ENCODE data around the gene DAPP1. TPM values are rescaled to one million over a fixed set of nuclear protein-coding genes. Genes with fewer than 3 reads are reported as not detected.

DAPP1 gene
- total RNA-seq, 1 experiment from 2014 or later: not detected

GRCh38 chr4:99853999-99854398, 37.4 kb downstream of the DAPP1 start:
- TF ChIP-seq CTCF (IDR thresholded peaks at IDR 0.05; ENCODE audit: insufficient read depth in 1 of 2, low read depth in 1 of 2, low read length in 1 of 2, severe bottlenecking in 1 of 2, unreplicated experiment in 1 of 2): no peak
- Mint-ChIP-seq H3K27me3 (ENCODE audit: insufficient read depth, unreplicated experiment) (peaks cover 15% of the 10 kb centered on the region), H3K4me1 (ENCODE audit: low read depth, unreplicated experiment) (no peaks in the 10 kb centered on the region), H3K27ac (ENCODE audit: unreplicated experiment) (no peak overlapping the region), H3K9me3 (ENCODE audit: unreplicated experiment) (no peaks in the 10 kb centered on the region), H3K4me3 (ENCODE audit: unreplicated experiment) (no peak overlapping the region), H3K36me3 (ENCODE audit: insufficient read depth, unreplicated experiment) (no peaks in the 10 kb centered on the region)
- Histone ChIP-seq H3K9me3 (no peaks in the 10 kb centered on the region), H3K27me3 (replicated peaks; ENCODE audit: control insufficient read depth, insufficient read depth, low read length) (peaks cover 1% of the 10 kb centered on the region; the same call in 1 of the 2 replicates), H3K36me3 (ENCODE audit: control insufficient read depth, insufficient read depth, low read length) (no peaks in the 10 kb centered on the region), H3K4me3 (ENCODE audit: low read depth, low read length) (no peak overlapping the region), H3K4me1 (no peaks in the 10 kb centered on the region)
- intact Hi-C loops (cut with micrococcal nuclease; ENCODE audit: unreplicated experiment): no loop called here
- CTCF ChIA-PET: no interaction called here
- BruUV-seq (replicated peaks): no TSS peak
- POLR2A ChIA-PET: no interaction called here
- no peak for DNase-seq

- no peaks in the 10 kb centered on the region for H3K36me3 Mint-ChIP-seq (ENCODE audit: insufficient read depth, unreplicated experiment)
- H3K27me3 ChIP-seq (replicated peaks; ENCODE audit: control insufficient read depth, insufficient read depth, low read length): peaks cover 1% of the 10 kb centered on the region; the same call in 1 of the 2 replicates
- no peak overlapping the region for H3K4me3 Mint-ChIP-seq (ENCODE audit: unreplicated experiment)
- no peak overlapping the region for H3K4me3 ChIP-seq (ENCODE audit: low read depth, low read length)
- H3K36me3 ChIP-seq (ENCODE audit: control insufficient read depth, insufficient read depth, low read length): no peaks in the 10 kb centered on the region
- POLR2A ChIA-PET: no interaction called here
- no peaks in the 10 kb centered on the region for H3K9me3 Mint-ChIP-seq (ENCODE audit: unreplicated experiment)
- BruUV-seq (replicated peaks): no TSS peak
- CTCF ChIA-PET: no interaction called here
- H3K4me1 Mint-ChIP-seq (ENCODE audit: low read depth, unreplicated experiment): no peaks in the 10 kb centered on the region
- H3K4me1 ChIP-seq: no peaks in the 10 kb centered on the region
- no peak for TF ChIP-seq CTCF (IDR thresholded peaks at IDR 0.05; ENCODE audit: insufficient read depth in 1 of 2, low read depth in 1 of 2, low read length in 1 of 2, severe bottlenecking in 1 of 2, unreplicated experiment in 1 of 2)
- H3K27me3 Mint-ChIP-seq (ENCODE audit: insufficient read depth, unreplicated experiment): peaks cover 19% of the 10 kb centered on the region
- H3K9me3 ChIP-seq: no peaks in the 10 kb centered on the region
- no peak for DNase-seq
- no peak overlapping the region for H3K27ac Mint-ChIP-seq (ENCODE audit: unreplicated experiment)
- intact Hi-C loops (cut with micrococcal nuclease; ENCODE audit: unreplicated experiment): no loop called here
These were observed 39.1 kb downstream of the DAPP1 start for GRCh38 chr4:99855678-99856077.

GRCh38 chr4:99856166-99856565, 39.5 kb downstream of the DAPP1 start:
- peaks cover 1% of the 10 kb centered on the region; the same call in 1 of the 2 replicates for H3K27me3 ChIP-seq (replicated peaks; ENCODE audit: control insufficient read depth, insufficient read depth, low read length)
- no peaks in the 10 kb centered on the region for H3K4me1 ChIP-seq
- Mint-ChIP-seq H3K27ac (ENCODE audit: unreplicated experiment) (no peak overlapping the region), H3K27me3 (ENCODE audit: insufficient read depth, unreplicated experiment) (peaks cover 19% of the 10 kb centered on the region), H3K36me3 (ENCODE audit: insufficient read depth, unreplicated experiment) (no peaks in the 10 kb centered on the region), H3K4me3 (ENCODE audit: unreplicated experiment) (no peak overlapping the region), H3K4me1 (ENCODE audit: low read depth, unreplicated experiment) (no peaks in the 10 kb centered on the region), H3K9me3 (ENCODE audit: unreplicated experiment) (no peaks in the 10 kb centered on the region)
- H3K36me3 ChIP-seq (ENCODE audit: control insufficient read depth, insufficient read depth, low read length): no peaks in the 10 kb centered on the region
- H3K9me3 ChIP-seq: no peaks in the 10 kb centered on the region
- TF ChIP-seq CTCF (IDR thresholded peaks at IDR 0.05; ENCODE audit: insufficient read depth in 1 of 2, low read depth in 1 of 2, low read length in 1 of 2, severe bottlenecking in 1 of 2, unreplicated experiment in 1 of 2): no peak
- BruUV-seq (replicated peaks): no TSS peak
- ChIA-PET CTCF (no interaction called here), POLR2A (no interaction called here)
- intact Hi-C loops (cut with micrococcal nuclease; ENCODE audit: unreplicated experiment): no loop called here
- H3K4me3 ChIP-seq (ENCODE audit: low read depth, low read length): no peak overlapping the region
- no peak for DNase-seq

All from Caco-2 (cell line).